Smooth muscle cell (in vitro differentiated cells): ENCODE data around the gene SUPT4H1. TPM values are rescaled to one million over a fixed set of nuclear protein-coding genes. Genes with fewer than 3 reads are reported as not detected.

ENCODE experiments used
- DNase-seq: peaks from one replicate; lab custom pipeline; 2025; ENCODE audit not compliant: unreplicated experiment; lab: John Stamatoyannopoulos, UW
- H2AFZ ChIP-seq: fragments of 200-600 bp; sonication (generic); 2 replicates; pipeline ENCODE4 v1.6.0; 2016; ENCODE audit warnings: antibody characterized with exemption, low read depth, mild to moderate bottlenecking
- H3F3A ChIP-seq: fragments of 200-600 bp; sonication (generic); 2 replicates; pipeline ENCODE4 v1.6.0; 2017; ENCODE audit warnings: antibody characterized with exemption, low read depth
- H3K27ac ChIP-seq: fragments of 200-600 bp; sonication (generic); 2 replicates; pipeline ENCODE4 v1.5.1; 2016; ENCODE audit warnings: low read depth, mild to moderate bottlenecking
- H3K27me3 ChIP-seq: fragments of 200-600 bp; sonication (generic); 2 replicates; pipeline ENCODE4 v1.6.1; 2016; ENCODE audit warnings: low read depth, mild to moderate bottlenecking
- H3K36me3 ChIP-seq: fragments of 200-600 bp; sonication (generic); 2 replicates; pipeline ENCODE4 v1.5.1; 2016; ENCODE audit warnings: low read depth
- H3K4me1 ChIP-seq: fragments of 200-600 bp; sonication (generic); 2 replicates; pipeline ENCODE4 v1.5.1; 2016; ENCODE audit warnings: low read depth
- H3K4me2 ChIP-seq: fragments of 200-600 bp; sonication (generic); 2 replicates; pipeline ENCODE4 v1.6.0; 2016; ENCODE audit warnings: mild to moderate bottlenecking
- H3K4me3 ChIP-seq: fragments of 200-600 bp; sonication (generic); 2 replicates; pipeline ENCODE4 v1.5.1; 2016; ENCODE audit warnings: mild to moderate bottlenecking
- H3K79me2 ChIP-seq: fragments of 200-600 bp; sonication (generic); 2 replicates; pipeline ENCODE4 v1.6.0; 2016; ENCODE audit warnings: low read depth, mild to moderate bottlenecking
- H3K9ac ChIP-seq: fragments of 200-600 bp; sonication (generic); 2 replicates; pipeline ENCODE4 v1.6.0; 2016; ENCODE audit warnings: low read depth
- H3K9me3 ChIP-seq: fragments of 200-600 bp; sonication (generic); replicated peaks from 2 replicates; pipeline ENCODE4 v1.5.1; 2016; ENCODE audit warnings: low read depth
- H4K20me1 ChIP-seq: fragments of 200-600 bp; sonication (generic); 2 replicates; pipeline ENCODE4 v1.6.0; 2016; ENCODE audit warnings: low read depth
- WGBS: methylation state at CpG from one replicate; pipeline ENCODE4 v1.1.7; 2016; ENCODE audit warnings: low lambda C conversion rate; 5-methylcytosine and 5-hydroxymethylcytosine counted together
- polyA plus RNA-seq: library from polyadenylated mRNA; unstranded; fragments of >200 nt; fragmentation: Nextera tagmentation; extraction: Ambion mirVana; gene quantifications from 2 replicates; pipeline ENCODE4 v1.2.1, GENCODE V29; 2016
- total RNA-seq: library from RNA; depleted of rRNA; stranded (reverse); fragments of >200 nt; gene quantifications from 2 replicates; pipeline ENCODE4 v1.2.3, GENCODE V29; 2014
- TF ChIP-seq, protein P1 (sequence below): fragments of 200-600 bp; sonication (generic); IDR thresholded peaks from 2 replicates; pipeline ENCODE4 v1.5.1; 2017; ENCODE audit warnings: borderline replicate concordance, mild to moderate bottlenecking, antibody characterized with exemption; ENCODE audit not compliant: insufficient read depth, poor library complexity, severe bottlenecking

Gene SUPT4H1
- total and polyA plus RNA-seq, 2 experiments from 2014 or later: 66.1 to 107 TPM

DNA sequence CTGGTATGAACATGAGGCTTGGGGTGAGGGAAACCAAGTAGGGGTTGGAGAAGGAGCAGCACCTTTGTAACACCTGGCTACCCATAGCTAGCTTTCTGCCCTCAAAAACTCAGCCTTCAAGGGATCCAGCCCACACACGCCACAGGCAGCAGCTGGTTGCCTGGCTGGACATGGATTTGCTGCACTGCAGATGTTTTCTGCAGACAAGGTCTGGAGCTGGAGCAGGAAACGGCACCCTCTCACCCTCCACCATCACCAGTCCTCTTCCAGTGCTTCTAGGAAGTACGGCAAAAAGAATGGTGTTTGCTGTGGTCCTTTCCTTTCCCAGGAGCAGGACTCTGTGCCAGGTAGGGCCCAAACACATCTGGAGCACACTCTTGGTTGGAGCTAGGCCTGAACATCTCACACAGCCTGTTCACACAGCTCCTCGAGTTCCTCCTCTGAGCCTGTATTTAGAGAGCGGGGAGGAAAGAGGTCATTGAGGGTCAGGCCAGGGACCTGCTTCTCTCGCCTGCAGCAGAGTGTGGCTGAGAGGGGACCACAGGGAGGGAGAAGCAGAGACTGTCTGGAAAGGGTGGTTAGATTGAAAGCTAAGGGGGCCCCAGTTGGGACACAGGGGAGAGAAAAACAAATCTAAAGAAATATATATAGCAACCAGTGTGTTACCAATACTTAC lies 2.7 kb upstream of the SUPT4H1 start:
- no peak overlapping the region for H2AFZ ChIP-seq
- peaks cover 14% of the 10 kb centered on the region for H3K79me2 ChIP-seq
- peaks cover 9% of the 10 kb centered on the region for H3F3A ChIP-seq
- H3K4me1 ChIP-seq: peaks cover 9% of the 10 kb centered on the region
- H3K9ac ChIP-seq: no peak overlapping the region
- no peaks in the 10 kb centered on the region for H3K27me3 ChIP-seq
- no peak for DNase-seq
- H3K27ac ChIP-seq: no peak overlapping the region
- no peaks in the 10 kb centered on the region for H4K20me1 ChIP-seq
- H3K4me2 ChIP-seq: no peak overlapping the region
- no peak overlapping the region for H3K4me3 ChIP-seq
- 89% methylated on average over 6 of the region's 6 CpGs for WGBS
- TF ChIP-seq, protein P1, sequence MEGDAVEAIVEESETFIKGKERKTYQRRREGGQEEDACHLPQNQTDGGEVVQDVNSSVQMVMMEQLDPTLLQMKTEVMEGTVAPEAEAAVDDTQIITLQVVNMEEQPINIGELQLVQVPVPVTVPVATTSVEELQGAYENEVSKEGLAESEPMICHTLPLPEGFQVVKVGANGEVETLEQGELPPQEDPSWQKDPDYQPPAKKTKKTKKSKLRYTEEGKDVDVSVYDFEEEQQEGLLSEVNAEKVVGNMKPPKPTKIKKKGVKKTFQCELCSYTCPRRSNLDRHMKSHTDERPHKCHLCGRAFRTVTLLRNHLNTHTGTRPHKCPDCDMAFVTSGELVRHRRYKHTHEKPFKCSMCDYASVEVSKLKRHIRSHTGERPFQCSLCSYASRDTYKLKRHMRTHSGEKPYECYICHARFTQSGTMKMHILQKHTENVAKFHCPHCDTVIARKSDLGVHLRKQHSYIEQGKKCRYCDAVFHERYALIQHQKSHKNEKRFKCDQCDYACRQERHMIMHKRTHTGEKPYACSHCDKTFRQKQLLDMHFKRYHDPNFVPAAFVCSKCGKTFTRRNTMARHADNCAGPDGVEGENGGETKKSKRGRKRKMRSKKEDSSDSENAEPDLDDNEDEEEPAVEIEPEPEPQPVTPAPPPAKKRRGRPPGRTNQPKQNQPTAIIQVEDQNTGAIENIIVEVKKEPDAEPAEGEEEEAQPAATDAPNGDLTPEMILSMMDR: no peak
- no peaks in the 10 kb centered on the region for H3K9me3 ChIP-seq
- H3K36me3 ChIP-seq: peaks cover 3% of the 10 kb centered on the region

DNA sequence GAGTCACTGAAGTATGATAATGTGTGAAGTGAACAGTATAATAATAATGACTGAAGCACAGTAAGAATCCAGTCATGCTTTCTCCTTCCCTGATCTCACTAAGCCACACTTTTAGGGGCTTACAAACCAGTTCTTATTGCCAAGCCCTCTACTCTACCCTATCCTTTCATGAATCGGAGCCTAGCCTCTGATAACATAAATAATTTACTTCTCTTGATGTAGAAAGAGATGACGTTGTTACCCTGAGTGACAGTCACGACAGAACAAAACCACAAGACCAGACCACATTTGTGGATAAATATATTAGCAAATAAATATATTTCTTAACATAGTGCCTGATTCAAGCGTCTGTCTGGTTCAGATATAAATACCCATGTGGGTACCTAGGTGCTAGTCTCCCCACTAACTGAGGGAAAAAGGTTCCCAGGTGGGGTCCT lies 1.4 kb upstream of the SUPT4H1 start:
- peaks cover 14% of the 10 kb centered on the region for H3F3A ChIP-seq
- peak overlapping the region; percentile 89 for H3K4me3 ChIP-seq
- peaks cover 22% of the 10 kb centered on the region for H3K79me2 ChIP-seq
- 91% methylated on average over 4 of the region's 4 CpGs for WGBS
- peak overlapping the region; percentile 93 for H3K4me2 ChIP-seq
- peak overlapping the region; percentile 80 for H3K27ac ChIP-seq
- no peak for DNase-seq
- no peaks in the 10 kb centered on the region for H3K9me3 ChIP-seq
- H4K20me1 ChIP-seq: no peaks in the 10 kb centered on the region
- peaks cover 9% of the 10 kb centered on the region for H3K4me1 ChIP-seq
- no peak overlapping the region for H3K9ac ChIP-seq
- peaks cover 14% of the 10 kb centered on the region for H3K36me3 ChIP-seq
- no peaks in the 10 kb centered on the region for H3K27me3 ChIP-seq
- TF ChIP-seq, protein P1: no peak
- H2AFZ ChIP-seq: no peak overlapping the region

DNA sequence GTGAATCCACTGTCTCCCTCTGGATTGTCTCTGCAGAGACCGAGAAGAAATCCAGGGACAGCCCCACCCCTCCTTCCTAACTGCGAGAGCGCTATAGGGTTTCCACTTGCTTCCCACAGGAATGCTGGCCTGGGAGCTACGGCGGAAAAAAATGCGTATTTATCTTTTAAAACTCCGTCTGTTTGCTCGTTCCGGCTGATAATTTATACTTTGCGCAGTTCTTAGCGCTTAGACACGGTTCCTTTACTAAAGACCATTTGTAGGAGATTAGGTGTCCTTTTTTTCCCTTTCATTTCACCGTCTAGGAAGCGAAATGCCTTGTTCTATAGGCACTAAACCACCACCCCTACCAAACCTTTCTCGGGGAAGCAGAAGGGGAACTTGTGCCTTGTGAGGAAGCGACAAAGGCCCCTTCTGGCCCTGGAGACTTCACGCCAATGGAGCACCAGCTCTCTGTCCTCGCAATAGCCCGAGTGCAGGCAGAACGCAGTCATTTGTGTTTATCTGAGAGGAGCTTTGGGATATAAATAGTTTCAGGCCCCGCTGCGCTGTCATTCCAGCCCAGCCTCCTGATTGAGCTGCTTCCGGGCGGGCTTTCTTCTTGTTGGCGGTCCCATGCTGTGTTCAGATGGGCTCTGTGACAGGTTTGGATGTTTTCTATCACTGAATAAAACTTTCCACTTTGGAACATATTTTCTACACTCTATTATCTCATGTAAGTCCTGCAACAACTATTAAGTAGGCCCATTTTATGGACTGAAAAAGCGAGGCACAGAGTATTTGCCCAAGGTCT lies 791 bp upstream of the SUPT4H1 start:
- H3K9me3 ChIP-seq: no peaks in the 10 kb centered on the region
- peak overlapping the region; percentile 93 for H3K4me2 ChIP-seq
- TF ChIP-seq, protein P1: no peak
- H3K36me3 ChIP-seq: peaks cover 14% of the 10 kb centered on the region
- H3K79me2 ChIP-seq: peaks cover 22% of the 10 kb centered on the region
- no peaks in the 10 kb centered on the region for H3K27me3 ChIP-seq
- H3K9ac ChIP-seq: peak overlapping the region; percentile 79
- peak overlapping the region; percentile 80 for H3K27ac ChIP-seq
- H3K4me3 ChIP-seq: peak overlapping the region; percentile 89
- DNase-seq: no peak
- peaks cover 14% of the 10 kb centered on the region for H3F3A ChIP-seq
- H3K4me1 ChIP-seq: peaks cover 9% of the 10 kb centered on the region
- 6% methylated on average over 26 of the region's 26 CpGs for WGBS
- H2AFZ ChIP-seq: peak overlapping the region; percentile 92
- H4K20me1 ChIP-seq: no peaks in the 10 kb centered on the region
